T-cell (primary cell): Measurements from ENCODE around the gene USH2A. TPM values are rescaled to one million over a fixed set of nuclear protein-coding genes. Genes with fewer than 3 reads are reported as not detected.

Experiments
- ATAC-seq, 4 experiments: fragments of 200-7000 bp in 3 of 4; fragments of 150-1000 bp in 1 of 4; cut with Tn5 transposase; replicated peaks in 1 of 4; 1 replicate in 3 of 4; 2 replicates in 1 of 4; pipeline ENCODE4 v1.10.0; 2021; ENCODE audit warnings: moderate library complexity in 3 of 4, mild to moderate bottlenecking in 2 of 4, moderate number of reproducible peaks in 1 of 4
- CTCF ChIA-PET, 2 donors: fragments of 300-600 bp; sonication (Branson Sonifier 250); formaldehyde crosslinking; loops; one replicate each; lab custom pipeline; 2022; ENCODE audit warnings: antibody characterized with exemption in 2 of 2; lab: Charles Lee
- POLR2A ChIA-PET, 2 donors: fragments of 300-600 bp; sonication (Branson Sonifier 250); formaldehyde crosslinking; loops; one replicate each; lab custom pipeline; 2022; ENCODE audit warnings: antibody characterized with exemption in 2 of 2; lab: Charles Lee
- DNase-seq, 35 experiments: peaks; one replicate each; pipeline versions ENCODE4 v3.0.0 to v3.0.0-alpha.2; 2013 to 2023
- H3K27ac ChIP-seq: one replicate; pipeline ENCODE4 v1.5.1; 2013; ENCODE audit warnings: low read length
- H3K27me3 ChIP-seq, 2 experiments: replicated peaks in 1 of 2; 1 replicate in 1 of 2; 2 replicates in 1 of 2; pipeline versions ENCODE4 v1.6.1 to v1.7.0; 2013; ENCODE audit warnings: low read length in 1 of 2, mixed read lengths in 1 of 2; ENCODE audit not compliant: control insufficient read depth in 2 of 2, insufficient read depth in 2 of 2; ENCODE audit errors: extremely low read depth in 1 of 2
- H3K36me3 ChIP-seq, 2 donors: 1 replicate in 1 of 2; 2 replicates in 1 of 2; pipeline versions ENCODE4 v1.6.1 to v1.7.0; 2013; ENCODE audit warnings: low read length in 1 of 2; ENCODE audit not compliant: control insufficient read depth in 2 of 2, insufficient read depth in 1 of 2; ENCODE audit errors: extremely low read depth in 1 of 2
- H3K4me1 ChIP-seq, 2 experiments: 1 replicate in 1 of 2; 2 replicates in 1 of 2; pipeline versions ENCODE4 v1.6.1 to v1.7.0; 2013; ENCODE audit warnings: low read length in 2 of 2, mixed read lengths in 1 of 2; ENCODE audit not compliant: insufficient read depth in 2 of 2, control insufficient read depth in 1 of 2; ENCODE audit errors: extremely low read depth in 1 of 2
- H3K4me3 ChIP-seq, 2 donors: 1 replicate in 1 of 2; 2 replicates in 1 of 2; pipeline versions ENCODE4 v1.5.1 to v1.7.0; 2013; ENCODE audit warnings: mild to moderate bottlenecking in 2 of 2, low read length in 1 of 2, moderate library complexity in 1 of 2; ENCODE audit not compliant: control insufficient read depth in 1 of 2; ENCODE audit errors: extremely low read depth in 1 of 2
- H3K9me3 ChIP-seq: 2 replicates; pipeline ENCODE4 v1.7.0; 2013
- H3K27ac Mint-ChIP-seq, 2 donors: one replicate each; pipeline ENCODE4 v1.8.0; 2020 to 2021; ENCODE audit warnings: mild to moderate bottlenecking in 2 of 2, mixed read lengths in 2 of 2
- H3K27me3 Mint-ChIP-seq, 2 donors: one replicate each; pipeline ENCODE4 v1.8.0; 2021 to 2022; ENCODE audit warnings: mixed read lengths in 2 of 2
- H3K36me3 Mint-ChIP-seq: one replicate; pipeline ENCODE4 v1.8.0; 2021; ENCODE audit warnings: mixed read lengths
- H3K4me1 Mint-ChIP-seq, 3 donors: one replicate each; pipeline ENCODE4 v1.8.0; 2020 to 2022; ENCODE audit warnings: mixed read lengths in 3 of 3, mild to moderate bottlenecking in 1 of 3
- H3K4me3 Mint-ChIP-seq, 3 donors: one replicate each; pipeline ENCODE4 v1.8.0; 2020 to 2022; ENCODE audit warnings: mild to moderate bottlenecking in 3 of 3, mixed read lengths in 3 of 3, moderate library complexity in 3 of 3
- H3K9me3 Mint-ChIP-seq, 3 donors: one replicate each; pipeline ENCODE4 v1.8.0; 2020 to 2022; ENCODE audit warnings: mixed read lengths in 3 of 3
- WGBS: methylation state at CpG from one replicate; pipeline ENCODE4 v1.1.5; 2013; ENCODE audit warnings: missing lambda C conversion rate; ENCODE audit not compliant: insufficient coverage; 5-methylcytosine and 5-hydroxymethylcytosine counted together
- total RNA-seq, 35 experiments: library from RNA in 6 of 35; stranded (reverse) in 6 of 35; fragments of 120-200 nt in 1 of 35; gene quantifications; one replicate each; pipeline versions ENCODE4 v1.2.1 to v1.2.4 and lab custom pipeline; 2013 to 2026

USH2A gene
- total RNA-seq, 5 donors from 2014 or later (not counting 1 experiment from before 2014, with no cell fraction given): not detected

DNA sequence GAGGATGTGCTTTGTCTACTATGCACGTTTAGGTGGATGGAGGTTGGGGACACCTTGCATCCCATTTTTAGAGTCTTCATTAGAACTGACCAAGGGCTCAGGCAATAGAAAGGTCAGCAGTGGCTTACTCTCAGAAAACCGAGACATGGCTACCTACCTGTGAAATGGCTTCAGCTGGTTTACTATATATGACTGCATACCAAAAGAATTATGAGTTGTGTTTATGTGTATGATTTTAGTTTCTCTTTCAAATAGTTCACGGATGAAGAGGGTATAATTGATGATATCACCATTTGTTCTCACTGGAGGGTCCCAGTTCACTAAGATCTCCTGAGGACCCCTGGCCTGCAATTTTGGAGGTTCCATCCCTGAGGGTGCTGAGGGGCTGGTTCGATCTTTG is 749.3 kb downstream of the USH2A start:
- H3K27me3 Mint-ChIP-seq: no peaks in the 10 kb centered on the region
- 38% methylated on average over 2 of the region's 4 CpGs for WGBS

DNA sequence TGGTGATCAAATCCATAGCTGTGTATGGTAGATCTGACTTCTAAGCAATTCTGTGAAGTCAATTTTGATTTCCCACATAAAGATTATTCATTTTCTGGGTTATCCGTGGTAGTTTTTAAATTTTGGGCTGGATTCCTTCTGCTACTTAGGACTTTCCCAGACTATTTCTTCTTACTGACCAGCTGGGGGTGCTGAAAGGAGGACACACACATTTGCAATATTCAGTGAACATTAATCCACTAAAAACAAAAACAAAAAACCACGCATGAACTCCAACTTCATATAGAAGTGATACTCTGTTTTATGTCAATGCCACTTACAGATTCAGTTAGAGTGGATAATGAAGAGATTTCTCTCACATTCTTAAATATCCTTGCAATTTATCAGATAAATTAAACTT is 750.8 kb downstream of the USH2A start:
- no peaks in the 10 kb centered on the region for H3K4me1 ChIP-seq
- no CpG with 5 or more reads among the region's 2 CpGs for WGBS
- Mint-ChIP-seq H3K4me3 (no peak overlapping the region), H3K27me3 (no peaks in the 10 kb centered on the region), H3K27ac (no peak overlapping the region), H3K9me3 (peaks cover 0 to 8% (median 0%) of the 10 kb centered on the region in 3 donors), H3K36me3 (no peaks in the 10 kb centered on the region), H3K4me1 (no peaks in the 10 kb centered on the region)
- H3K4me3 ChIP-seq: no peak overlapping the region
- ATAC-seq: no peak
- no peak overlapping the region for H3K27ac ChIP-seq
- no peak for DNase-seq
- POLR2A ChIA-PET: no interaction called here
- no peaks in the 10 kb centered on the region for H3K9me3 ChIP-seq
- no peaks in the 10 kb centered on the region for H3K27me3 ChIP-seq
- H3K36me3 ChIP-seq: no peaks in the 10 kb centered on the region
- CTCF ChIA-PET: no interaction called here

More for the DNA sequence above, 749.3 kb downstream of the USH2A start:
- POLR2A ChIA-PET: no interaction called here
- Histone ChIP-seq H3K27ac (no peak overlapping the region), H3K4me1 (no peaks in the 10 kb centered on the region), H3K27me3 (no peaks in the 10 kb centered on the region), H3K4me3 (no peak overlapping the region), H3K9me3 (no peaks in the 10 kb centered on the region), H3K36me3 (no peaks in the 10 kb centered on the region)
- Mint-ChIP-seq H3K36me3 (no peaks in the 10 kb centered on the region), H3K27ac (no peak overlapping the region), H3K4me3 (no peak overlapping the region), H3K9me3 (peaks cover 0 to 7% (median 0%) of the 10 kb centered on the region in 3 donors), H3K4me1 (no peaks in the 10 kb centered on the region)
- DNase-seq (no peak), ATAC-seq (no peak)
- CTCF ChIA-PET: no interaction called here

DNA sequence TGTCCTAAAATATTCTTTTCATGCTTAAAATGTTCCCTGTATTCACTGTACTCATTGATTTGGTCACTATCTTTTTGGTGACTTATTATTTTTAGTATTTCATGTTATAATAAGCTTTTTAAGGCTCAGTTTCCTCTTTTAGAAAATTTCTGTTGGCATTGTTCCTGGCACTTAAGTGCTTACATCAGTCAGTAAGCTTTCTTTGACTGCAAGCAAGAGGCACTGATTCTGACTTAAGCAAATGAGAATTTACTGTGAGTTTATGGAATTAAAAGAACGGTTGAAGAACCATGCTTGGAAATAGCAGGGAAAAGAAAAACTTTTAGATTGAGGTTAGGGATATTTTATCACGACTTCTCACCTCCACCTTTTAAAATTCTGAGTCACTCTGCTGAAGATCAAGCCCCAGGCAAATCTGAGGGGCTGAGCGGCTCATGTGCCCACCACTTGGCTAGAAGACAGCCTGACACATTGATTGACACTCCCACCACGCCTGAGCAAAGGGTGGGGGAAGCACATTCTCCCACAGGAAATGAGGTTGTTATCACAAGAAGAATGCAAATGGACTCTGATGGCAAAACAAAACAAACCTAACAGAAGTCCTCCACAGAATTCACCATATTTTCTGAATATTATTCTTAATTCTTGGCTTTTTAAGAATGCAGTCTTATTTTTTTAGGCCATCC is 753.3 kb downstream of the USH2A start:
- Mint-ChIP-seq H3K27me3 (peaks cover 0 to 4% of the 10 kb centered on the region in 2 donors), H3K9me3 (peaks cover 0 to 11% (median 0%) of the 10 kb centered on the region in 3 donors), H3K4me1 (no peaks in the 10 kb centered on the region), H3K4me3 (no peak overlapping the region), H3K27ac (no peak overlapping the region), H3K36me3 (no peaks in the 10 kb centered on the region)
- Histone ChIP-seq H3K4me3 (no peak overlapping the region), H3K27me3 (peaks cover 0 to under 1% of the 10 kb centered on the region in 2 experiments), H3K9me3 (no peaks in the 10 kb centered on the region), H3K4me1 (no peaks in the 10 kb centered on the region), H3K36me3 (no peaks in the 10 kb centered on the region), H3K27ac (no peak overlapping the region)
- WGBS: no CpG with 5 or more reads among the region's 4 CpGs
- DNase-seq: no peak
- POLR2A ChIA-PET: no interaction called here
- no peak for ATAC-seq
- CTCF ChIA-PET: no interaction called here

DNA sequence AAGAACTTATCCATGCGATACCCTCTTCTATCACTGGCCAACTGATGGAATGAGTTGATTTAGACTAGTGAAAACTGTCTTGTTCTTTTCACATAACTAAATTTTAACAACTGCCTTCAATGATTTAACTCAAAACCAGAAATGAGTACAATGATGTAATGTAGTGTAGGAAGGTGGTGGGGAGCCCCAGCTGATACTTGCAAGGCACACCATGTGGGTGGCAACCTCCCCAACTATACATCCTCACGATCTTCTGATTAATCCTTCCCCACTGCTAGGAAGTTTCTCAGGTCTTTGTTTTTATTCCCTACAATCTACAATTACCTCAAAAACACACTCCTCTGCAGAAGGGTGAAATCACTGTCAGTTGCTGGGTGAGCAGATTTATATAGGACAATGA is 755.5 kb downstream of the USH2A start:
- ChIA-PET CTCF (no interaction called here), POLR2A (no interaction called here)
- H3K9me3 Mint-ChIP-seq: peaks cover 0 to 11% (median 0%) of the 10 kb centered on the region in 3 donors
- H3K4me3 ChIP-seq: no peak overlapping the region
- DNase-seq (no peak), ATAC-seq (no peak)
- H3K4me3 Mint-ChIP-seq: no peak overlapping the region
- no peaks in the 10 kb centered on the region for H3K4me1 Mint-ChIP-seq
- no CpG with 5 or more reads among the region's 2 CpGs for WGBS
- peaks cover 0 to 4% of the 10 kb centered on the region in 2 donors for H3K27me3 Mint-ChIP-seq
- H3K9me3 ChIP-seq: no peaks in the 10 kb centered on the region
- no peaks in the 10 kb centered on the region for H3K36me3 ChIP-seq
- H3K36me3 Mint-ChIP-seq: no peaks in the 10 kb centered on the region
- no peaks in the 10 kb centered on the region for H3K4me1 ChIP-seq
- H3K27ac ChIP-seq: no peak overlapping the region
- no peak overlapping the region for H3K27ac Mint-ChIP-seq
- H3K27me3 ChIP-seq: peaks cover 0 to 2% of the 10 kb centered on the region in 2 experiments

DNA sequence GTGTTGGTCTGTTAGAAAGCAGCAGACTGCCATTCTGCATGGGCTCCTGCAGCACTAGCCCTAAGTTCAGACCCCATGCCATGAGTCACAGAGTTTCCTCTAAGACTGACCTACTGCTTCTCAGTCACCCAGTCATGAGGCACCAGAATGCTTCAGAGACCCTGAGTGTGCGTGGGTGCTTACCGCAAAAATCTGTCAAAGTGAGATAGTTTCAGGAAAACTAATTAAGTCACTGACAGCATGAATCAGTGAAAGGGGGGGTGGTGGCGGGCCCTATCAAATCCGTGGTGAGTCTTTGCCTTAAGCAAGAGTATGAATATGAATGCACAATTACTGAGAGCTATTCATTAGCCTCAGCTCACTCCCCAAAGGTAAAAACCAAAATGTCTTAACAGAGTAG is 758.0 kb downstream of the USH2A start:
- ATAC-seq: no peak
- ChIA-PET CTCF (no interaction called here), POLR2A (no interaction called here)
- H3K36me3 Mint-ChIP-seq: no peaks in the 10 kb centered on the region
- DNase-seq: no peak
- peaks cover 0 to 6% (median 0%) of the 10 kb centered on the region in 3 donors for H3K9me3 Mint-ChIP-seq
- H3K27ac Mint-ChIP-seq: no peak overlapping the region
- Histone ChIP-seq H3K4me1 (no peaks in the 10 kb centered on the region), H3K36me3 (no peaks in the 10 kb centered on the region), H3K9me3 (no peaks in the 10 kb centered on the region), H3K27me3 (peaks cover 0 to 2% of the 10 kb centered on the region in 2 experiments), H3K27ac (no peak overlapping the region), H3K4me3 (no peak overlapping the region)
- 60% methylated on average over 2 of the region's 4 CpGs for WGBS
- no peak overlapping the region for H3K4me3 Mint-ChIP-seq
- no peaks in the 10 kb centered on the region for H3K4me1 Mint-ChIP-seq
- H3K27me3 Mint-ChIP-seq: peaks cover 0 to 10% of the 10 kb centered on the region in 2 donors

DNA sequence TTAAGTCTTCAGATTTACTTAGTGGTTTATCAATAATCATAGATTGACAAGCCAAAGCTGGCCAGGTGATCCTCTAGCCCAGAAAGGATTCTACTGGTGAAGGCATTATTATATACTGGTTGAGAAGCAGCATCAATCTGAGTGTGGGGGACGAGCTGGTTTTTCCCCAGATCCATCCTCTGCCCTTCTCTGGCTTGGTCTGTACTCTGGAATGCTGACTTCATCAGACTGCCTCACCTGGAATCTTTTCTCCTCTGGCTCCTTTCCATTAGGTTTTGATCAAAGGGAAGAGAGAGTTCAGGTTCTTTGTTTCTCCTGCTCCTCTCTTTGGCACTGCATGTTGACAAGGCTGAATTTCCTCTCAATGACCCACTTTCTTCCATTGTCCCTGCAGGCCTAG is 762.2 kb downstream of the USH2A start:
- no CpG with 5 or more reads among the region's 1 CpG for WGBS
- ATAC-seq: no peak
- no peak overlapping the region for H3K4me3 Mint-ChIP-seq
- POLR2A ChIA-PET: no interaction called here
- no peaks in the 10 kb centered on the region for H3K36me3 Mint-ChIP-seq
- no peak overlapping the region for H3K27ac ChIP-seq
- CTCF ChIA-PET: no interaction called here
- no peak for DNase-seq
- H3K27me3 ChIP-seq: peaks cover 0 to 2% of the 10 kb centered on the region in 2 experiments
- no peak overlapping the region for H3K4me3 ChIP-seq
- H3K27me3 Mint-ChIP-seq: peaks cover 0 to 17% of the 10 kb centered on the region in 2 donors
- peaks cover 0 to 4% (median 2%) of the 10 kb centered on the region in 3 donors for H3K9me3 Mint-ChIP-seq
- no peaks in the 10 kb centered on the region for H3K9me3 ChIP-seq
- H3K4me1 ChIP-seq: no peaks in the 10 kb centered on the region
- H3K36me3 ChIP-seq: no peaks in the 10 kb centered on the region
- no peak overlapping the region for H3K27ac Mint-ChIP-seq
- H3K4me1 Mint-ChIP-seq: no peaks in the 10 kb centered on the region
